ENCODE measurements around the gene PRKAR1B. TPM values are rescaled to one million over a fixed set of nuclear protein-coding genes. Genes with fewer than 3 reads are reported as not detected.
"Not testable (repeated sequence)": the region's sequence is repeated elsewhere in the genome, so short reads cannot be mapped to it uniquely, and the experiment has no call there.

PRKAR1B gene
- total RNA-seq, 1 experiment from 2014 or later = 27.2 TPM

DNA sequence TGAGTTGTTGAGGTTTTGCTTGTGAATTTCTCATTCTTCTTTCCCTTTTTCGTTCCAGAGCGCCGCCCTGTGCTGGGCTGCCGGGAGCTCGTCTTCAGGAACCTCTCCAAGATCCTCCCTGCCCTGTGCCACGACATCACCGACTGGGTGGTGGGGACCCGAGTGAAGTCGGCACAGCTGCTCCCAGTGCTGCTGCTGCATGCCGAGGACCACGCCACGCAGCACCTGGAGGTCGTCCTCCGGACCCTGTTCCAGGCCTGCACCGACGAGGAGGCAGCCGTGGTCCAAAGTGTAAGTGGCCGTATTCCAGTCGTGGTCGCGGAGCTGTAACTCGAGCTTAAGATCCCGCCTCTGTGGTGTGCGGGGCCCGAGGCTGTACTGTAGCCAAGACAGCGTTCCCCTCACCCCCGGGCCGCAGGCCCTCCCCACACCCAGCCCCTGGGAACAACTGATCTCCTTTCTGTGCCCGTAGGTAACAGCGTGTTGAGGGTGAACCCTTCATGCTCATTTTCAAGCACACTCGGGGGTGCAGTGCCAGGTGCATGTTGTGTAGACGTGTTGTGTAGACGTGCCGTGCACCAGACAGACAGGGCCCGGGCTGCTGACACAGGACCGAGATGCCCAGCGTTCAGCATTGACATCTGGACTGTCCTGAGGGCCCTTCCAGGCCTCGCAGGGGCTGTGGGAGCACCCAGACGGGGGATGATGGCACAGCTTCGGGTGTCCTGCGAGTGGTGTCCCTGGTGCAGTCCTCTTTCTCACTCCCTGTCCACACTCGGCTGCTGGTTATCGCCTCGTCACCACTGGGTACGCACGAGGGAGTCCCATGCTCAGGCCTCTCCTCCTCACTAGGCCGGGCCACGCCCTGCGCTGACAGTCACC is 27.7 kb upstream of the PRKAR1B start:
- H3K27ac ChIP-seq (ENCODE audit: low read depth, low read length, poor library complexity, severe bottlenecking) = no peak overlapping the region
- TF ChIP-seq, protein P1, sequence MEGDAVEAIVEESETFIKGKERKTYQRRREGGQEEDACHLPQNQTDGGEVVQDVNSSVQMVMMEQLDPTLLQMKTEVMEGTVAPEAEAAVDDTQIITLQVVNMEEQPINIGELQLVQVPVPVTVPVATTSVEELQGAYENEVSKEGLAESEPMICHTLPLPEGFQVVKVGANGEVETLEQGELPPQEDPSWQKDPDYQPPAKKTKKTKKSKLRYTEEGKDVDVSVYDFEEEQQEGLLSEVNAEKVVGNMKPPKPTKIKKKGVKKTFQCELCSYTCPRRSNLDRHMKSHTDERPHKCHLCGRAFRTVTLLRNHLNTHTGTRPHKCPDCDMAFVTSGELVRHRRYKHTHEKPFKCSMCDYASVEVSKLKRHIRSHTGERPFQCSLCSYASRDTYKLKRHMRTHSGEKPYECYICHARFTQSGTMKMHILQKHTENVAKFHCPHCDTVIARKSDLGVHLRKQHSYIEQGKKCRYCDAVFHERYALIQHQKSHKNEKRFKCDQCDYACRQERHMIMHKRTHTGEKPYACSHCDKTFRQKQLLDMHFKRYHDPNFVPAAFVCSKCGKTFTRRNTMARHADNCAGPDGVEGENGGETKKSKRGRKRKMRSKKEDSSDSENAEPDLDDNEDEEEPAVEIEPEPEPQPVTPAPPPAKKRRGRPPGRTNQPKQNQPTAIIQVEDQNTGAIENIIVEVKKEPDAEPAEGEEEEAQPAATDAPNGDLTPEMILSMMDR (conservative IDR thresholded peaks at IDR 0.05; ENCODE audit: low read depth, low read length) = no peak
- TF ChIP-seq EZH2 (IDR thresholded peaks at IDR 0.05; ENCODE audit: borderline replicate concordance, low read depth, low read length, poor library complexity, severe bottlenecking) = no peak
- intact Hi-C loops (cut with micrococcal nuclease; ENCODE audit: unreplicated experiment) = no loop called here
- H3K36me3 ChIP-seq (ENCODE audit: insufficient read depth, low read length, poor library complexity, severe bottlenecking) = peaks cover 54% of the 10 kb centered on the region
- CTCF ChIA-PET = no interaction called here
- no peak overlapping the region for H3K4me3 ChIP-seq (ENCODE audit: low read depth, low read length, poor library complexity, severe bottlenecking)
- H3K27me3 ChIP-seq (replicated peaks; ENCODE audit: insufficient read depth, low read depth, low read length, poor library complexity) = no peaks in the 10 kb centered on the region
- POLR2A ChIA-PET (ENCODE audit: low non-redundant PET) = no interaction called here
- no peak for DNase-seq (ENCODE audit: low spot score)
- H3K4me1 ChIP-seq (ENCODE audit: insufficient read depth, low read length, poor library complexity, severe bottlenecking) = no peaks in the 10 kb centered on the region
- no TSS peak for BruUV-seq (replicated peaks)
- H3K9me3 ChIP-seq (ENCODE audit: low read depth, low read length, poor library complexity, severe bottlenecking) = no peaks in the 10 kb centered on the region

DNA sequence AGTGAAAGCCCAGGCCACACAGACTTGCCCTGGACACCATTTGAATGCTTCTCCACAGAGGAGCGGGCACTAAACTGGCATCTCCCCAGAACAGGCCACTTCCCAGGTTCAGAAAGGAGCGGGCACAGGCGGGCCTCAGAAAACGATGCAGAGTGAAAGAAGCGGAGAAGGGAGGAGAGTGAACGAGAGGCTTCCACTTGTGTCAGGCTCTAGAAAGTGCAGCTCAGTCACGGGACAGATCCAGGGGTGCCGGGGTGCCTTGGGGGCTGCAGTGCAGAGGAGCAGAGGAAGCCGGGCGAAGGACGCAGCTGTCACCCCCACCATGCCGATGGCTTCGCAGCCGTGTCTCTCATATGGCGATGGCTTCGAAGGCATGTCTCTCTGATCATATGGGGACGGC is 26.1 kb upstream of the PRKAR1B start:
- no peak for DNase-seq (ENCODE audit: low spot score)
- Histone ChIP-seq H3K36me3 (ENCODE audit: insufficient read depth, low read length, poor library complexity, severe bottlenecking) (peaks cover 45% of the 10 kb centered on the region), H3K9me3 (ENCODE audit: low read depth, low read length, poor library complexity, severe bottlenecking) (no peaks in the 10 kb centered on the region), H3K4me1 (ENCODE audit: insufficient read depth, low read length, poor library complexity, severe bottlenecking) (no peaks in the 10 kb centered on the region), H3K4me3 (ENCODE audit: low read depth, low read length, poor library complexity, severe bottlenecking) (no peak overlapping the region), H3K27me3 (replicated peaks; ENCODE audit: insufficient read depth, low read depth, low read length, poor library complexity) (no peaks in the 10 kb centered on the region), H3K27ac (ENCODE audit: low read depth, low read length, poor library complexity, severe bottlenecking) (no peak overlapping the region)
- intact Hi-C loops (cut with micrococcal nuclease; ENCODE audit: unreplicated experiment) = no loop called here
- POLR2A ChIA-PET (ENCODE audit: low non-redundant PET) = no interaction called here
- CTCF ChIA-PET = no interaction called here
- no peak for TF ChIP-seq EZH2 (IDR thresholded peaks at IDR 0.05; ENCODE audit: borderline replicate concordance, low read depth, low read length, poor library complexity, severe bottlenecking)
- TF ChIP-seq, protein P1 (conservative IDR thresholded peaks at IDR 0.05; ENCODE audit: low read depth, low read length) = no peak
- BruUV-seq (replicated peaks) = no TSS peak

DNA sequence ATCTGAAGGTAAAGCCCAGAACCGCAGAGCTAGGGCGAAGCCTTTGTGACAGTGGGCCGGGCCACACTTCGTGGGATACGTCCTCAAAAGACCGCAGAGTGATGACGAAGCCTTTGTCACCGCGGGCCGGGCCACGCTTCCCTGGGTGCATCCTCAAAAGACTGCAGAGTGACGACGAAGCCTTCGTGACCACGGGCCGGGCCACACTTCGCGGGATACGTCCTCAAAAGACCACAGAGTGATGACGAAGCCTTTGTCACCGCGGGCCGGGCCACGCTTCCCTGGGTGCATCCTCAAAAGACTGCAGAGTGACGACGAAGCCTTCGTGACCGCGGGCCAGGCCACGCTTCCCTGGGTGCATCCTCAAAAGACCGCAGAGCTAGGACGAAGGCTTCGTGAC is 25.2 kb upstream of the PRKAR1B start:
- intact Hi-C loops (cut with micrococcal nuclease; ENCODE audit: unreplicated experiment); H3K9me3 ChIP-seq (ENCODE audit: low read depth, low read length, poor library complexity, severe bottlenecking); BruUV-seq (replicated peaks); H3K4me3 ChIP-seq (ENCODE audit: low read depth, low read length, poor library complexity, severe bottlenecking); DNase-seq (ENCODE audit: low spot score); H3K4me1 ChIP-seq (ENCODE audit: insufficient read depth, low read length, poor library complexity, severe bottlenecking); H3K27me3 ChIP-seq (replicated peaks; ENCODE audit: insufficient read depth, low read depth, low read length, poor library complexity); H3K27ac ChIP-seq (ENCODE audit: low read depth, low read length, poor library complexity, severe bottlenecking); POLR2A ChIA-PET (ENCODE audit: low non-redundant PET); CTCF ChIA-PET: not testable (repeated sequence)
- H3K36me3 ChIP-seq (ENCODE audit: insufficient read depth, low read length, poor library complexity, severe bottlenecking) = peaks cover 35% of the 10 kb centered on the region

DNA sequence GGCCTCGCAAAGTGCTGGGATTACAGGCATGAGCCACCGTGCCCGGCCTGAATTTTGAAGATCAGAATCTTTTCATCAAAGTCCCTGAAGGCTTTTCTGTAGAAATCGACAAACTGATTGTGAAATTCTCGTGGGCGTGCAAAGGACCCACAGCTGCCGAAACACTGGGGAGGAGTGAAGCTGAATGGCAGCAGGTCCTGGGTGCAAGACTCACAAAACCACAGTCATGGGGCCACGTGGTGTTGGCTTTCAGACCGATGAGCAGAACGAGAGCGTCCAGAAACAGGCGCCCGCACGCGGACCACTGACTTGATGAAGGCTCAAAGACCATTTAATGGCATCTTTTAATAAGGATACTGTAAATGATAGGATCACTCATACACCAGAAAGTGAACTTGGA is 24.7 kb upstream of the PRKAR1B start:
- no TSS peak for BruUV-seq (replicated peaks)
- POLR2A ChIA-PET (ENCODE audit: low non-redundant PET) = no interaction called here
- H3K9me3 ChIP-seq (ENCODE audit: low read depth, low read length, poor library complexity, severe bottlenecking) = no peaks in the 10 kb centered on the region
- CTCF ChIA-PET = no interaction called here
- no peaks in the 10 kb centered on the region for H3K27me3 ChIP-seq (replicated peaks; ENCODE audit: insufficient read depth, low read depth, low read length, poor library complexity)
- H3K4me1 ChIP-seq (ENCODE audit: insufficient read depth, low read length, poor library complexity, severe bottlenecking) = no peaks in the 10 kb centered on the region
- intact Hi-C loops (cut with micrococcal nuclease; ENCODE audit: unreplicated experiment) = no loop called here
- no peak for DNase-seq (ENCODE audit: low spot score)
- peaks cover 33% of the 10 kb centered on the region for H3K36me3 ChIP-seq (ENCODE audit: insufficient read depth, low read length, poor library complexity, severe bottlenecking)
- TF ChIP-seq EZH2 (IDR thresholded peaks at IDR 0.05; ENCODE audit: borderline replicate concordance, low read depth, low read length, poor library complexity, severe bottlenecking) = no peak
- TF ChIP-seq, protein P1 (conservative IDR thresholded peaks at IDR 0.05; ENCODE audit: low read depth, low read length) = no peak
- no peak overlapping the region for H3K27ac ChIP-seq (ENCODE audit: low read depth, low read length, poor library complexity, severe bottlenecking)
- H3K4me3 ChIP-seq (ENCODE audit: low read depth, low read length, poor library complexity, severe bottlenecking) = no peak overlapping the region

All from A673 (cell line).